Upper lobe of left lung (tissue), 4 donors: Measurements from ENCODE around the gene IFNLR1.

Experiments used
- CTCF ChIP-seq, 6 experiments: fragments of 450-650 bp in 4 of 6; fragments of 200-600 bp in 2 of 6; sonication (generic) in 2 of 6; IDR thresholded peaks; one replicate each; pipeline ENCODE4 v1.5.1; 2016 to 2019; ENCODE audit warnings: antibody characterized with exemption in 6 of 6
- POLR2A ChIP-seq, 4 donors: fragments of 450-650 bp; IDR thresholded peaks; one replicate each; pipeline ENCODE4 v1.5.1; 2016 to 2017; ENCODE audit warnings: antibody characterized with exemption in 4 of 4, mild to moderate bottlenecking in 2 of 4

GRCh38 chr1:24117722-24118409, 69.2 kb downstream of the IFNLR1 start:
- no peak for TF ChIP-seq CTCF (IDR thresholded peaks at IDR 0.05)
- TF ChIP-seq POLR2A (IDR thresholded peaks at IDR 0.05) = no peak
